COLO668 (cell line): ENCODE results near the gene NAALADL2.
"Not testable (repeated sequence)": the region's sequence is repeated elsewhere in the genome, so short reads cannot be mapped to it uniquely, and the experiment has no call there.

Experiments
- DNase-seq: peaks from one replicate; lab custom pipeline; 2025; ENCODE audit not compliant: unreplicated experiment; lab: John Stamatoyannopoulos, UW

Gene NAALADL2

GRCh38 chr3:175460849-175461399, 601.8 kb downstream of the NAALADL2 start:
- DNase-seq = not testable (repeated sequence)

- DNase-seq = no peak
Measured at GRCh38 chr3:175464362-175464761, 605.2 kb downstream of the NAALADL2 start.

- DNase-seq = no peak
Measured at GRCh38 chr3:175469124-175469523, 610.0 kb downstream of the NAALADL2 start.

GRCh38 chr3:175475765-175476164, 616.6 kb downstream of the NAALADL2 start:
- DNase-seq = no peak

GRCh38 chr3:175476489-175476888, 617.4 kb downstream of the NAALADL2 start:
- no peak for DNase-seq

GRCh38 chr3:175477651-175478224, 618.6 kb downstream of the NAALADL2 start:
- no peak for DNase-seq

GRCh38 chr3:175478301-175478700, 619.2 kb downstream of the NAALADL2 start:
- no peak for DNase-seq

GRCh38 chr3:175479175-175479574, 620.0 kb downstream of the NAALADL2 start:
- DNase-seq = no peak

- no peak for DNase-seq
Measured at GRCh38 chr3:175479800-175480199, 620.7 kb downstream of the NAALADL2 start.

- DNase-seq = no peak
Measured at GRCh38 chr3:175484666-175485065, 625.5 kb downstream of the NAALADL2 start.

GRCh38 chr3:175485436-175485835, 626.3 kb downstream of the NAALADL2 start:
- DNase-seq = no peak

GRCh38 chr3:175486255-175486654, 627.1 kb downstream of the NAALADL2 start:
- DNase-seq = no peak

GRCh38 chr3:175489406-175489805, 630.3 kb downstream of the NAALADL2 start:
- no peak for DNase-seq

- no peak for DNase-seq
Measured at GRCh38 chr3:175493301-175493700, 634.2 kb downstream of the NAALADL2 start.

- DNase-seq = no peak
Measured at GRCh38 chr3:175495331-175495730, 636.2 kb downstream of the NAALADL2 start.

GRCh38 chr3:175502155-175502554, 643.0 kb downstream of the NAALADL2 start:
- DNase-seq = no peak

GRCh38 chr3:175511219-175511785, 652.2 kb downstream of the NAALADL2 start:
- no peak for DNase-seq

- DNase-seq = no peak
Measured at GRCh38 chr3:175512700-175513099, 653.6 kb downstream of the NAALADL2 start.

- DNase-seq = no peak
Measured at GRCh38 chr3:175518459-175518858, 659.3 kb downstream of the NAALADL2 start.

GRCh38 chr3:175521406-175521805, 662.3 kb downstream of the NAALADL2 start:
- no peak for DNase-seq

GRCh38 chr3:175526191-175526590, 667.1 kb downstream of the NAALADL2 start:
- DNase-seq = no peak

GRCh38 chr3:175526609-175527280, 667.6 kb downstream of the NAALADL2 start:
- no peak for DNase-seq
